ENCODE results near the gene C4BPB.

Gene C4BPB

GRCh38 chr1:207084701-207085180 lies 3.9 kb upstream of the C4BPB start:
- peak; percentile 12 to 46 (median 23) for DNase-seq (ENCODE audit: low read depth in 3 of 3)

- DNase-seq (ENCODE audit: low read depth in 3 of 3): no peak
Measured at GRCh38 chr1:207085887-207086286, 2.8 kb upstream of the C4BPB start.

GRCh38 chr1:207088161-207088560 lies 499 bp upstream of the C4BPB start:
- no peak for DNase-seq (ENCODE audit: low read depth in 3 of 3)

GRCh38 chr1:207089627-207090355 lies 1.1 kb downstream of the C4BPB start:
- no peak for DNase-seq (ENCODE audit: low read depth in 3 of 3)

GRCh38 chr1:207091200-207091908 lies 2.7 kb downstream of the C4BPB start:
- no peak for DNase-seq (ENCODE audit: low read depth in 3 of 3)

DNA sequence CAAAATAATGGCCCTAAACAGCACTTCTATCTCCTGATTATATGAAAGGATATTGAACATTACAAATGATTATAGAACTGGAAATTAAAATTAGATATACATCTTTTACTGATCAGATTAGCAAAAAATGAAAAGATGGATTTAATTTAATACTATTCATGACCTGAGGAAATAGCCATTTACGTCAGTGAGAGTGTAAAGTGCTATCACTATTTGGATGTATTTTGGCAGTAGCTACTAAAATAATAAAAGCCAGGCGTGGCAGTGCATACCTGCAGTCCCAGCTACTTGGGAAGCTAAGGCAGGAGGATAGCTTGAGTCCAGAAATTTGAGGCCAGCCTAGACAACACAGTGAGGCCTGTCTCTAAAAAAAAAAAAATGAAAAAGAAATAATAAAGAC lies 5.3 kb downstream of the C4BPB start:
- no peak for DNase-seq (ENCODE audit: low read depth in 3 of 3)

DNA sequence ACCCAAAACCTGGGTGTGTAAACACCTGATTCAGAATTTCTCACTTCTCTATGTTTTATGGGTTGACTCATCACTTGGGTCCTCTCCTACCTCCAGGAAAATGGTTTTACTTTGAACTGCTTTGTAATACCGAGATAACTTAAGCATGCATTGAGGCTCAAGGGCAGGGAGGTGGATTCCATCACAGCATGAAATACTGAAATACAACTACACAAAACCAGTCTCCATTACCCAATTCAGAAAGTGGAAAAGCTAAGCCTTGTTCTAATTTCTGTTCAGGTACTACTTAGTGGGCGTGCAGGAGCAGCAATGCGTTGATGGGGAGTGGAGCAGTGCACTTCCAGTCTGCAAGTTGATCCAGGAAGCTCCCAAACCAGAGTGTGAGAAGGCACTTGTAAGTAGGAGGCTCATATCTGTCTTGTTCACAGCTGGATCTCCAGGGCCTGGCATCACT lies 9.2 kb downstream of the C4BPB start:
- peak in 2 of 3 donors; percentile 22 to 30 for DNase-seq (ENCODE audit: low read depth in 3 of 3)

GRCh38 chr1:207101720-207102119 lies 13.1 kb downstream of the C4BPB start:
- no peak for DNase-seq (ENCODE audit: low read depth in 3 of 3)

DNA sequence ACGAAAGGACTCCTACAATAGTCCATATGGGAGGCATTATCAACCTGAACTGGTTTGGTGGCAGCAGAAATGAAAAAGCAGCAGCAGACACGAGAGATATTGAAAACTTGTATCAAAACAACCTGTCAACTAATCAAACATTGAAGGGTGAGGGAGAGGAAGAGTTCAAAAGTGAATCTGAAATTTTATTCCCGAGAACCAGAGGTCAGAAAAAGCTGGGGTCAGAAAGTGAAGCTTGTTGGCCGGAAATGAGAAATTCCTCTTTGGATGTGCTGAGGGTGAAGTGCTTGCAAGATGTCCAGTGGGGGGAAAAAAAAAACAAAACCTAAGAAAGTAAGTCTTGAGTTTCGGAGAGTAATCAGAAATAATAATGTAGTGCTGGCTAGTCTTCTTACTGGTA lies 13.5 kb downstream of the C4BPB start:
- DNase-seq (ENCODE audit: low read depth in 3 of 3): no peak

- DNase-seq (ENCODE audit: low read depth in 3 of 3): no peak
Measured at GRCh38 chr1:207102659-207103058, 14.0 kb downstream of the C4BPB start.

DNA sequence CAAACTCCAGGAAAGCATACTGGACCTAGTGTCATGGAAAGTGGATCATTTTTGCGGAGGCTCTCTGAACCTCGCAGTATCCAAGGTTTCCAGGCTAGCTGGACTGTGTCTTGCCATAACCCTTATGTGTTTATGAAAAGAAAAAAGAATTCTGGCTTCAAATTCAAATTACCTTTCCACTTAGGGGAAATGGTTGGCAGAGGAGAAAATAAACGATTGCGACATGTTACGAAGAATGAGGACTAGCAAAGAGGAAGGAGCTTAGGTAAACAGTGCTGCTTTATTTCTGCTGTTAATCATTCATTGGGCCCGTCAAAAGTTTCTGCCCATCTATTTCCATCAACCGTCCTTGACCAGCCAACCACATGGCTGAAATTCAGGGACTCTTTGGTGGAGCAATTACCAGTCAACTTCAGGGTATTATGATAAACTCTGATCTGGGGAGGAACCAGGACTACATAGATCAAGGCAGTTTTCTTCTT lies 15.3 kb downstream of the C4BPB start, which contains the start of gene C4BPA:
TSS of gene C4BPA (plus strand) at position 342 of the 482 bp plus-strand sequence. CDS start 8,793 bp downstream, outside the sequence.
- no peak for DNase-seq (ENCODE audit: low read depth in 3 of 3)

GRCh38 chr1:207109004-207109403 lies 20.3 kb downstream of the C4BPB start:
- no peak for DNase-seq (ENCODE audit: low read depth in 3 of 3)

DNA sequence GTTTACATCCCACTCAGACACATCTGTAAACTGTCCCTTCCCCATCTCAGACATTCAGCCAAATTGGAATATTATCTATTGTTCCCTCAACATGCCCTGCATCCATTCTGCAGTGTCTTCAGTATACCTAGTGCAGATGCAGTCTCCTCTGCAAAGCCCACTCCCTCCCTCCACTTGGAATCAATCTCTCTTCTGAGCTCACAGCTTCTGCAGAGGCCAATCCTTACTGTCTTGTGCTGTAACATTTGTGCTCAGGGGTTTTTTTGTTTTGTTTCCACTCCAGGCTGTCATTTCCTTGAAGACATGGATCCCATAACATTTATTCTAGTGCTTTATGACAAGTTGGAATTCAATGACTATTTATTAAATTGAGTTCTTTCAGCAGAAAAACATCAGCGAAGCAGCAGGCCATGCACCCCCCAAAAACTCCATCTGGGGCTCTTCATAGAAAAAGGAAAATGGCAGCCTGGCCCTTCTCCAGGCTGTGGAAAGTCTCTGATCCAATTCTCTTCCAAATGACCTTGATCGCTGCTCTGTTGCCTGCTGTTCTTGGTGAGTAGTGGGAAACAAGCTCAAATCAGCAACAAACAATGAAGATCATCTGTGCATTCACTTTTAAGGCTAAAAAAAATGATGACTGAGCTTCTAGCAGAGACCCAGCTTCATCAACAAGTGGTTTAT lies 24.1 kb downstream of the C4BPB start:
- DNase-seq (ENCODE audit: low read depth in 3 of 3): no peak

DNA sequence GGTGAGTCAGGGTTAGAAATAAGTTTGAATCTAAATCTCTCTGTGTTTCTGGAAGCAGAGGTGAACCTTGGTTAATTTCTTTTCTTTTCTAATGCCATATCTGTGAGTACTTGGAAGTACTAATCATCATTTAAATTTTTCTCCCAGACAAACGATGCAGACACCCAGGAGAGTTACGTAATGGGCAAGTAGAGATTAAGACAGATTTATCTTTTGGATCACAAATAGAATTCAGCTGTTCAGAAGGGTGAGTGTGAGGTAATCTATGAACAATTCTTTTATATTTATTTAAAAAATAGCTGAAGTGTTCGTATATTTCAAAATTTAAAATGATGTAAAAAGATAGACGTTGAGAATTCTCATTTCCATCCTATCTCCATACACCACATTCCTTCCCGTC lies 26.6 kb downstream of the C4BPB start:
- DNase-seq (ENCODE audit: low read depth in 3 of 3): no peak

- no peak for DNase-seq (ENCODE audit: low read depth in 3 of 3)
Measured at GRCh38 chr1:207124389-207124788, 35.7 kb downstream of the C4BPB start.

DNA sequence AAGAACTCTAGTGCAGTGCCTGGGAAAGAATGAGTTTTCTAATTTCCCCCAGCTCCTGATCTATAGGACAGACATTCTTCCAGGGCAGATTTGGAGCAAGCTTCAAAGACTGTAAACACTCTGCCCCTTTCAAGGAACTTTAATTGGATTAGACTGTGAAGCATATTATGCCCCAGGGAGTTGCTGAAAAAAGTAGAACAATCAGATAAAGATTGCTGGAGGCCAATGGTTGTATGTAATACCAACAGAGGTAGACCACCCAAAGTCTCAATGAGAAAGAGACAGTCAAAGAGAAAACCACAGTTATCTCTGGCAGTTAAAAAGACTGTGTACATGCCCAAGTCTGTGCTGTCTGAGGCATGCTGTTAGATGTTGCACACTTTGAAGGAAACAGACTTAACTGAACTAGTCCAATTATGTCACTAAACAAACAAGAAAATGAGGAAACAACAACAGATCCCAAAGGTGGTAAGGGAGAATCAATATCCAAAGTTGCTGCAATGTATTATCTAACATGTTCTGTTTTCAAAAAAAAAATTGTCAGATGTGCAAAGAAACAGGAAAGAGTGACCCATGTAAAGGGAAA lies 39.8 kb downstream of the C4BPB start:
- no peak for DNase-seq (ENCODE audit: low read depth in 3 of 3)

GRCh38 chr1:207129053-207129452 lies 40.4 kb downstream of the C4BPB start:
- no peak for DNase-seq (ENCODE audit: low read depth in 3 of 3)

DNA sequence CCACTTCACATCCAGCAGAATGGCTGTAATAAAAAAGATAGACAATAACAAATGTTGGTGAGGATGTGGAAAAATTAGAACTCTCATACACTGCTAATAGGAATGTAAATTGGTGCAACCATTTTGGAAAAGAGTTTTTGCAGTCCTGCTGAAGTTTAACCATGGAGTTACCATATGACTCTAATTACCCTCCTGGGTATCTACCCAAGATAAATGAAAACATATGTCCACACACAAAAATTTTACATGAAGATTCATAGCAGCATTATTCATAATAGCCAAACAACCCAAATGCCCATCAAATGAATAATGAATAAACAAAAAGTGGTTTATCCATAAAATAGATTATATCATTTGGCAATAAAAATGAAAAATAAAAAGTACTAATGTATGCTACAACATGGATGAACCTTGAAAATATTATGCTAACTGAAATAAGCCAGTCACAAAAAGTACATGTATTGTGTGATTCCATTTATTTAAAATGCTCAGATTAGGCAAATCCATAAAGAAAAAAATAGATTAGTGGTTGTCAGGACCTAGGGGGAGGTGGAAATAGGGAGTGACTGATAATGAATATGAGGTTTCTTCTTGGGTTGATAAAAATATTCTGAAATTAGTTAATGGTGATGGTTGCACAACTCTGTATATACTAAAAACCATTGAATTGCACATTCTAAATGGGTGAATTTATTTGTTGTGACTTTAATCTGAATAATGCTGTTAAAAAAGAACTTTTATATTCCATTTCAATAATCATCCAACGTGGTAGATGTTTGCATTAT lies 41.8 kb downstream of the C4BPB start:
- DNase-seq (ENCODE audit: low read depth in 3 of 3): no peak

DNA sequence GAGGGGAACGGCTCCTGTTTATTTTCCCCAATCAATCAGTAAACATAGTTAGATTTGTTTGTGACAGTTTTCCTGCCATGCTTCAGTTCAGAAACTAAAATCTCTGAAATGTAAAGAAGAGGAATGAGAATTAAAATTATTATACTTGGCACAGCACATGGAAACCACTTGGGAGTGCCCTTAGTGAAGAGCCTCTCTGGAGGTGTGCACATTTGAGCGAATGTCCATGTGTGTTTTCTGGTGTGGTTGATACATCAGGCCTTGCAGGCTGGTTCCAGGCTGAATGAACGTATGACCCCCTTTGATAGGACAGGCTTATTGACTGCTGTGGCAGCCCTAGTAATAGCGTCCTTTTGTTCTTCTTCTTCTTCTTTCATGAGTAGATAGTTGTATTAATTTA lies 42.5 kb downstream of the C4BPB start:
- no peak for DNase-seq (ENCODE audit: low read depth in 3 of 3)

GRCh38 chr1:207134581-207134980 lies 45.9 kb downstream of the C4BPB start:
- DNase-seq (ENCODE audit: low read depth in 3 of 3): no peak

DNA sequence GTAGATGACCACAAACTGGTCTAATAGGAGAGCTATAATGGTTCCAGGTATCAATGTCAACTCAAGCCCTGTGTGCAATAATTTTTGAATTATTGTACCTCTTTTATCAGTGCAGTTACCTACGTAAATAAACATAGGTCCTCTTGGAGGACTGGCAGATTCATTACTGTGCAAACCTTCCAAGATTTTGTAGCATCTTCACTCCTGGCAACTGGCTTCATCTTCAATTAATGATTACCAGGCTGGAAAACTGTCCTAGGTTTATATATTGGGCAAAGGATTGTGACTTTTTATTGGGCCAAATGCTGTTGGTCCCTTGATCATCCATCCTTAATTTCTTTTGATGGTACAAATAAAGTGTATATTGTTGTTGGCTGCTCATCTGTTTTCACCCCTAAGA lies 51.0 kb downstream of the C4BPB start:
- no peak for DNase-seq (ENCODE audit: low read depth in 3 of 3)
